ENCODE measurements around the gene KLRC2.
"Not testable (repeated sequence)": the region's sequence is repeated elsewhere in the genome, so short reads cannot be mapped to it uniquely, and the experiment has no call there.

Gene KLRC2

DNA sequence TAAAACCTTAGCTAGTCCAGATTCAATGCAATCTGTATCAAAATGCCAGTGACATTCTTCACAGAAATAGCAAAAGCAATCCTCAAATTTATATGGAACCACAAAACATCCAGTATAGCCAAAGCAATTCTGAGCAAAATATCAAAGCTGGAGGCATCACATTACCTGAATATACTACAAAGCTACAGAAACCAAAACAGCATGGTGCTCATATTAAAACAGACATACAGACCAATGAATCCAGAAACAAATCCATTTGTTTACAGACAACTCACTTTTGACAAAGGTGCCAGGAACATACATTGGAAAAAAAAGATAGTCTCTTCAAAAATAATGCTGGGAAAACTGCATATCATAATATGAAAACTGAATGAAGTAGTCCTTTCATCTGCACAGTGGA is 31.0 kb downstream of the KLRC2 start:
- no peak for DNase-seq

DNA sequence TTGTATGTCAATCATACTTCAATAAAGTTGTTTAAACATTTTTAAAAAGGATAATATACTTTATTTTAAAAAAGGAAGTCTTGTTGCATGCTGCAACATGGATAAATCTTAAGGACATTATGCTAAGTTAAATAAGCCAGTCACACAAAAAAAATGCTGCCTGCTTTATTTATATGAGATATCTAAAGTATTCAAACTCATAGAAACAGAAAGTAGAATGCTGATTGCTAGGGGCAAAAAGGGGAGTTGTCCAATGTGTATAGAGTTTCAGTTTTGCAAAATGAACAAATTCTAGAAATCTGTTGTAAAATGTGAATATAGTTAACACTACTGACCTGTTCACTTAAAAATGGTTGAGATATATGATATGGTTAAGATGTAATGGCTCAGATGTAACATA is 35.0 kb downstream of the KLRC2 start:
- DNase-seq: no peak

DNA sequence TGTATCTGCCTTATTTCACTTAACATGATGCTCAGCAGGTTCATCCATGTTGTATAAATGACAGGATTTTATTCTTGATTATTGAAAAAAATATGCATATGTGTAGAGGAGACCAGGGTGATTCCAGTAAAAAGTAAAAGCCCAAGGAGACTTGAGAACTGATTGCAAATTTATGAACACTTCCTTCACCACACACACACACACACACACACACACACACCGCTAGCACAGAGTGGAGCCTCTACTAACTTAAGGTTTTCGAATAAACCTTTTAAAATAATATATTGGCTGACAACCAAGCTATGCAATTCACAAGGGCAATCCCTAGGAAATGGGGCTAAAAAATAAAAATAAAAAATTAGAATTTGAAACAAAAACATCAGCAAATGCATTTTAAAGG is 37.6 kb downstream of the KLRC2 start:
- no peak for DNase-seq

DNA sequence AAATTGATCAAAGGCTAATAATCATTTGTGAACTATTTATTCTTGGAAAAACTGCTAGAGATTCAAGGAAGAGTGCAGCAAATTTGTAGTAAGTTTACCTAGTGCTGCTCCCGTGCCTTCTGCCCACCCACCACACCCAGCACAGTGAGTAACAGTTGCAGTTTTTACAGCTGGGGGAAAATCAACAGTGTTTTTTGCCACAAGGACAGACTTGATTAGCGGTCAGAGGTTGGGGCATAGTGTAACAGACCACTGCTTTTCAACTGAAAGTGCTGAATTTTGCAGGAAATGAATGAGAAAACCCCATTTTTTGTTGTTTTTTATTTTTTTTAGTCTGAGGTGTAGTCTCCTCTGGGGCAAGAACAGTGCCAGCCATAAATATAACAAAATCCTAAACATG is 38.5 kb downstream of the KLRC2 start:
- no peak for DNase-seq

DNA sequence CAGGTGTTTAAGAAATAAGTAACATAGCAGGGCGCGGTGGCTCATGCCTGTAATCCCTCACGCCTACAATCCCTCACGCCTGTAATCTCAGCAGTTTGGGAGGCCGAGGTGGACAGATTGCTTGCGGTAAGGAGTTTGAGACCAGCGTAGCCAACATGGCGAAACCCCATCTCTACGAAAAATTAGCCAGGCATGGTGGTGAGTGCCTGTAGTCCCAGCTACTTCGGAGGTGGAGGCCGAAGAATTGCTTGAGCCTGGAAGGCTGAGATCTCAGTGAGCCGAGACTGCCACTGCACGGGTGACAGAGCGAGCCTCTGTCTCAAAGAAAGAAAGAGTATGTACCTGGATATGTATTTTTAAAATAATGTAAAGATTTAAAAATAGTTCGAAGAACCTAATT is 39.6 kb downstream of the KLRC2 start:
- not testable (repeated sequence) for DNase-seq

DNA sequence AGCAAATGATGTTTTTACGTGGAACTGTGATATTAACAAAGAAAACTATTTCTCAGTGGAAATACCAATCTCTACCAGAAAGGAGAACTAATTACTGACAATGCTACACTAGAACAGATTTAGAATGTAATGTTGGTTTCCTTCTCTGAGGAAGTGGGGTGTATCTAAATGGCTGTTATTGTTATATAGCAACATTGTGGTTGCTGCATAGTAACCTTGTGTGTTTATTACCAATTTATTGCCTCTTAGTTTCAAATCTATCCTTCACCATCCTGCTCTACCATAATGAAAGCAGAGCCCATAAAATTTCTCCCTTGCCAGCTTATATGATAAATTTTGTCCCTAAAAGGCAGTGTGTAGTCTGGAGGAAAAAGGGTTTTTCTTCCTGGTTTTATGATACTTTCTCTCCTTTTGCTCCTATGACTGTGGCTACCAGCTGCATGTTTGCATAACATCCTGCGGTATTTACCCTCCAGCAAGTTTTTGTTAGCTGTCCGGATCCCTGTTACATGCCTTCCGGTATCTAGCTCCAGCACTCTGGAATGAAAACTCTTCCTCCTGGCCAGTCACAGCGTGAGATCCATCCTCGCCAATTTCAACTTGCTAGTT is 40.3 kb downstream of the KLRC2 start:
- DNase-seq: no peak

DNA sequence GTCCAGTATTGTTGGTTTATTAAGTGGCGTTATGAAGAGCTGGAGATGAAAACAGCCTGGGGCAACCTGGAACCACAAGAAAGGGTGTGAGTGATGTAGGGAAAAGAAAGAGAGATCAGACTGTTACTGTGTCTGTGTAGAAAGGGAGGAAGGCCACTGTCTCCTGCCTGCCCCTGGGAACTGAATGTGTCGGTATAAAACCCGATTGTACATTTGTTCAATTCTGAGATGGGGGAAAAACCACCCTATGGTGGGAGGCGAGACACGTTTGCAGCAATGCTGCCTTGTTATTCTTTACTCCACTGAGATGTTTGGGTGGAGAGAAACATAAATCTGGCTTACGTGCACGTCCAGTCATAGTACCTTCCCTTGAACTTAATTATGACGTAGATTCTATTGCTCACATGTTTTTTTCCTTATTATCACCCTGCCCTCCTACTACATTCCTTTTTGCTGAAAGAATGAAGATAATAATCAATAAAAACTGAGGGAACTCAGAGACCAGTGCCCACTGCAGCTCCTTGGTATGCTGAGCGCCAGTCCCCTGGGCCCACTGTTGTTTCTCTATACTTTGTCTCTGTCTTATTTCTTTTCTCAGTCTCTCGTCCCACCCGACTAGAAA is 41.2 kb downstream of the KLRC2 start:
- not testable (repeated sequence) for DNase-seq

DNA sequence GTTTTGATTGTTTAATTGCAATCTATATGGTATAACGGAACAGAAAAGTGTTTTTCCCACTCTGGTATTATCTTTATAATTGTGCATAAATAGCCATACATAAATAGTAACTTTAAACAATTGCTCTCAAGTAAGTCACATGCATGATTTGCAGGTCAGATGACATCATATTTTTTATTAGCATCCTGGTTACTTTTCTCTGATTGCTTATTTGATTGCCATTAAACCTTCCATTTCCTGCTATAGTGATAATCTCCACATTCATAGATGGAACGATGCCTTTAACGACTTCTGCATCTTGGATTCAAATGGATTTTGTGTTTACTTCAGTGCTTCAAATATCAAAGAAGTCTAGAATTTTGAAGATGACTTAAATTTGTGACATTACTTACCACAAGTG is 42.5 kb downstream of the KLRC2 start:
- no peak for DNase-seq

DNA sequence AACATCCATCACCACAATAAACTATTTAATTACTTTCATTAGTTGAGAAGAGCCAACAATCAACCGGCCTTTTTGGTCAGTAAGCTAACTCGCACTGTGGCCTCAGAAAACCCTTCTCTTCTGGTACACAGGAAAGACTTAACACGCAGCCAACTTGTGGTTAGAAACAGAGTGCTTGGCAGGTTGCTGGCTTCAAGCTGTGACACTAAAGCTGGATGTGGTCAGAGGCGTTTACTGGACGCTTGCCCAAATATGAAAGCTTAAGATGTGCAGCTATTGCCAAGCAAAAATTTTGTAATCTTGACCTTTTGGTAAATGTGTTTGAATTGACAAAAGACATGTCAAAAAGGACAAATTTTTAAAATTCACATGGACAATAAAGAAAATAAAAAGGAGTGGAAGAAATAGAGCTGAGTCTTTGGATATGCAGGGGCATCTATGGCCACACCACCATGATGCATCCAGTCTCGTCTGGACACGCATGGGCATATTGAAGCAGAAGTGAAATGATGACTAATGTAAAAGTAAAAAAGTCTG is 43.3 kb downstream of the KLRC2 start:
- no peak for DNase-seq

DNA sequence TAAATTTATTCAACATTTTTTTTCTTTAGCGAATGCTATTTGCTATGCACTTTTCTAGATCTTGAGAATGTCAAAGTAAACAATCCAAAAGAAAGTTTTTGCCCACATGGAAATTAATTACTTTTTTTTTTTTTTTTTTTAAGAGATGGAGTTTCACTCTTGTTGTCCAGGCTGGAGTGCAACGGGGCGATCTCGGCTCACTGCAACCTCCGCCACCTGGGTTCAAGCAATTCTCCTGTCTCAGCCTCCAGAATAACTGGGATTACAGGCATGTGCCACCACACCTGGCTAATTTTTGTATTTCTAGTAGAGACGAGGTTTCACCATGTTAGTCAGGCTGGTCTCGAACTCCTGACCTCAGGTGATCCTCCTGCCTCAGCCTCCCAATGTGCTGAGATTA is 44.8 kb downstream of the KLRC2 start:
- DNase-seq: not testable (repeated sequence)

DNA sequence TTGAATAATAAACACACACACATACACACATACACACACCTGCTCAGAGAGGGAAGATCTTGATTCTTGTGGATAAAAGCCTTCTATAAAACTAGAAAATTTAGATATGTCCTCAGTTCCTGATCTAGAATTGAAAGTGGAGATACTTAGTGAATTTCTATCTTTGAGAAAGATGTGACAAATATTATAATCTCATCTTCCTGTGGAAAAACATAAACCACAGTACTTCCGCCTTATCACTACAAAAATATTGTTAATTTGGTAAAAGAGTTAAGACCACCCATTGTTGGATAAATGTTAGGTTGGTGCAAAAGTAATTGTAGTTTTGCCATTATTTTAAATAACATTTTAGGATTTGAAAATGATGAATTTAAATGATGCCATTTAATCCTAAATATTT is 45.9 kb downstream of the KLRC2 start, which contains the start of gene KLRK1:
Gene KLRK1, minus strand, starts transcription at position 138 of the 400 bp plus-strand sequence. CDS start 1,231 bp downstream, outside the sequence.
- DNase-seq: no peak

DNA sequence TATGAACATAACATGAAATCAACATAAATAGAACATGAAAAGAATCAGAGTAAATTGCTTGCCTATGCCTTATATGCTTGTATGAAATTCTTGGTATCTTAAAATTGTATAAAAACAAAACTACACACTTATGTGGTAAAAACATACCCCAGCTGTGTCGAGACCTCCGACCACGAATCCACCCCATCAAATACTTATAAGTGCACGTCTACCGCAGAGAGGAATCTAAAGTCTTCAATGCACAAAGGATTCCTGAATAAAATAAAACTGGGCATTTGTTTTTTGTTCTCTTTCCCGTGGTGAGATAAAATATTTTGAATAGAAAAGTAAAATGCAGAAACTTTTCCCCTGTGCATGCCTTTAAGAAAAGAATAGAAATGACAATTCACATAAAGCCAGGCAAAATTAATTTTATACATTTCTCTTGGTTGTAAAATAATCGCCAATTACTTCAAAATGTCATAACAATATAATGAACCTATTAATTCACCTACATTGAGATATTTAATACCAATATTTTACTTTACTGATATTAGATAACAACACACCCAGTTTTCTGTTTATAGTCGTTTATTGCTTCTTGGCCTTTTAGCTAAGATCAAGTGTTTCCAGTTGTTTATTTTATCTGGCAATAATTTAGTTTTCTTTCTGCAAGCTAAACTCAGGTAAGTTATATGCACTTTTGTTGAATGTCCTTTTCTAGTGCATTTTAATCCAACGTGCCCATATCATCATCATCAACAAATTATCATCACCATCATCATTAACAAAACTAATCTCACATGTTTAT is 47.0 kb downstream of the KLRC2 start:
- DNase-seq: no peak

DNA sequence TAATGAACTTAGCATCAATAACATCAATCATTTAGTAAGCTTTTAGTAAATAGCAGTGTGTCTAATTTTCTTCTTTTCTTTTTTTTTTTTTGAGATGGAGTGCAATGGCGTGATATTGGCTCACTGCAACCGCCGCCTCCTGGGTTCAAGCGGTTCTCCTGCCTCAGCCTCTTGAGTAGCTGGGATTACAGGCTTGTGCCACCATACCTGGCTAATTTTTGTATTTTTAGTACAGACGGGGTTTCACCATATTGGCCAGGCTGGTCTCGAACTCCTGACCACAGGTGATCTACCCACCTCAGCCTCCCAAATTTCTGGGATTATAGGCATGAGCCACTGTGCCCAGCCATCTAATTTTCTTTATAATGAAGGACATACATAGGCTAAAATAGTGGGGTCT is 48.3 kb downstream of the KLRC2 start:
- not testable (repeated sequence) for DNase-seq

DNA sequence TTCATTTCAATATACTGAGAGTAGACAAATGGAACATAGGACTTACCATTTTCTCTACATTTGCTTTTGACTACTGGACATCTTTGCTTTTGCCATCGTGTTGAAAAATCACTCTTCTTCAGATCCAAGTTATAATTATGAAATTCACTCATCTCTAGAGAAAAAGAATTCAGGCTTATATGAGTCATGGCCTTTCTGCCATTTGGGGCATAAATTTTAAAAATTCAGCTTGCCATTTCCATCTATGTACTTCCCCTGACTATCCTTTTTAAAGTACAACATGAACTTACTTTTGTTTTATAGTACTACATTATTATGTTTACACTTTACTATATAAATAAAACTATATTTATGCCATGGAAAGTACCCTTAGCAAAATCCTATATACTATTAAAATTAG is 49.0 kb downstream of the KLRC2 start:
- no peak for DNase-seq

DNA sequence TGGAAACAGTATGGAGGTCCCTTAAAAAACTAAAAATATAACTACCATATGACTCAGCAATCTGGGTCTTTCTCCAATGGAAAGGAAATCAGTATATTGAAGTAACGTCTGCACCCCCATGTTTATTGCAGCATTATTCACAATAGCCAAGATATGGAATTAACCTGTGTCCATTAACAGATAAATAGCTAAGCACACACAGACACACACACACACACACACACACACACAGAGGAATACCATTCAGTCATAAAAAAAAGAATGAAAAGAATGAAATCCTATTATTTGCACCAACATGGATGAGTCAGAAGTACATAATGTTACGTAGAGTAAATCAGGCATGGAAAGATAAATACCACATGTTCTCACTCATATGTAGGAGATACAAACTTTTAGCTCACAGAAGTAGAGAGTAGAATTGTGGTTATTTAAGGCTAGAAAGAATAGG is 50.6 kb downstream of the KLRC2 start:
- DNase-seq: no peak

DNA sequence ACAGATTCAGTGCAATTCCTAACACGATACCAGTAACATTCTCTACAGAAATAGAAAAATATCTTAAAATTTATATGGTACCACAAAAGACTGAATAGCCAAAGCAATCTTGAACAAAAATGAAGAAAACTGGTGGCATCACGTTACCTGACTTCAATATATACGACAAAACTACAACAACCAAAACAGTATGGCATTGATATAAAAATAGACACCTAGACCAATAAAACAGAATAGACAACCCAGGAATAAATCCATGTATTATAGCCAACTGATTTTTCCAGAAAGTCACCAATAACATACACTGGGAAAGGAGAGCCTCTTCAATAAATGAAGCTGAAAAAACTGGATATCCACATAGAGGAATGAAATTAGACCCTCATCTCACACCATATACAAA is 51.6 kb downstream of the KLRC2 start:
- no peak for DNase-seq

DNA sequence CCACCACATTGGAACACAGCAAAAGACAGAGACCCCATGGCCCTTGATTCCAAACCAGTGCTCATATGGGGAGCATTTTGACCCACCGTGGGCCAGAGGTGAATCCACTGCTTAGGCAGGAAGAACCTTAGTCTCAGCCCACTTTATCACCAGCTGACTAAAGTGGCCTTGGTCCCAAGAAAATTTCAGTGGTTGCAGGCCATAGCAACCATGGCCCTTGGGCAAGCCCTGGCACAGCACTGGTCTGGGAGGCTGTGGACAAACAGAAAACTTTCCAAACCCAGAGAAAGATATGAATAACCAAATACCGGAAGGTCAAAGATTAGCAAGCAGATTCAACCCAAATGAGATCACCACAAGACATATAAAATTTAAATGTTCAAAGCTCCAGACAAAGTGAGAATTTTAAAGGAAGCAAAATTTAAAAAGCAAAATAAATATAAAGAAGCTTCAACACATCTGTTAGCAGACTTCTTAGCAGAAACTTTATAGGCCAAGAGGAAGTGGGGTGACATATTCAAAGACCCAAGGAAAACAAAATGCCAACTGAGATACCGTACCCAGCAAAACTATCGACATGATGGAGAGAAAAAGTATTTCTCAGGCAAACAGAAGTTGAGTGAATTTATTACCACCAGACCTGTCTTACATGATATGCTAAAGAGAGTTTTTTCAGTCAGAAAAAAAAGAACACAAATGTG is 53.7 kb downstream of the KLRC2 start:
- no peak for DNase-seq

All from stimulated activated naive CD4-positive, alpha-beta T cell treated with Interleukin-2 at 50 U/mL for 16 hours (primary cell).